HG02798 (cell line): ENCODE data around the gene SYNGAP1.
"Not testable (repeated sequence)": the region's sequence is repeated elsewhere in the genome, so short reads cannot be mapped to it uniquely, and the experiment has no call there.

Experiments used
- ATAC-seq: cut with Tn5 transposase; IDR thresholded peaks from one replicate; pipeline ENCODE4 v1.9.1; 2021; ENCODE audit warnings: mild to moderate bottlenecking; ENCODE audit not compliant: unreplicated experiment, poor library complexity

Gene SYNGAP1

GRCh38 chr6:33399881-33400280 lies 20.0 kb upstream of the SYNGAP1 start:
- ATAC-seq: not testable (repeated sequence)

GRCh38 chr6:33404884-33405283 lies 15.0 kb upstream of the SYNGAP1 start:
- ATAC-seq: no peak

DNA sequence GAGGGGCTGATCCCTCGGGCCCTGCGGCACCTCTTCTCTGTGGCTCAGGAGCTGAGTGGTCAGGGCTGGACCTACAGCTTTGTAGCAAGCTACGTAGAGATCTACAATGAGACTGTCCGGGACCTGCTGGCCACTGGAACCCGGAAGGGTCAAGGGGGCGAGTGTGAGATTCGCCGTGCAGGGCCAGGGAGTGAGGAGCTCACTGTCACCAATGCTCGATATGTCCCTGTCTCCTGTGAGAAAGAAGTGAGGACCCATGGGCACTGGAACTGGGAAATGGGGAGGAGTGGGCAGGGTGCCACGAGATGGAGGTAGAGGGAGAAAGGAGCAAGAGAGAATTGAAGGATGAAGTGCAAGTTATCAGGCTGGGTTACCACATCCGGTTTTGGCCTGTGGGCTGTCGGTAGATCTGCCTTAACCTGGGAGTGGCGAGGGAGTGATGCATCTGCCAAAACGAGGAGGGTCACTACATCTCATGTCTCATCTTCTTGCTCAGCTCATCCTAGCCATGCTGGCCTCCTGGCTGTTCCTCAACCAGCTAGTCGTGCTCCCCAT lies 14.4 kb upstream of the SYNGAP1 start:
- ATAC-seq: no peak

DNA sequence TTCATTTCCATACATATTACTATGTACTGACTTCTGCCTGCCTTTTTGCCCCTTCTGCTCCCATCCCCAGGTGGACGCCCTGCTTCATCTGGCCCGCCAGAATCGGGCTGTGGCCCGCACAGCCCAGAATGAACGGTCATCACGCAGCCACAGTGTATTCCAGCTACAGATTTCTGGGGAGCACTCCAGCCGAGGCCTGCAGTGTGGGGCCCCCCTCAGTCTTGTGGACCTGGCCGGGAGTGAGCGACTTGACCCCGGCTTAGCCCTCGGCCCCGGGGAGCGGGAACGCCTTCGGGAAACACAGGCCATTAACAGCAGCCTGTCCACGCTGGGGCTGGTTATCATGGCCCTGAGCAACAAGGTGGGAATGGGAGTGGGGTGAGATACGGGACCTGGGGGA lies 13.7 kb upstream of the SYNGAP1 start:
- no peak for ATAC-seq

- no peak for ATAC-seq
Measured at GRCh38 chr6:33407132-33407718, 12.6 kb upstream of the SYNGAP1 start.

- peak; percentile 90 for ATAC-seq
Measured at GRCh38 chr6:33410050-33410710, 9.7 kb upstream of the SYNGAP1 start.

DNA sequence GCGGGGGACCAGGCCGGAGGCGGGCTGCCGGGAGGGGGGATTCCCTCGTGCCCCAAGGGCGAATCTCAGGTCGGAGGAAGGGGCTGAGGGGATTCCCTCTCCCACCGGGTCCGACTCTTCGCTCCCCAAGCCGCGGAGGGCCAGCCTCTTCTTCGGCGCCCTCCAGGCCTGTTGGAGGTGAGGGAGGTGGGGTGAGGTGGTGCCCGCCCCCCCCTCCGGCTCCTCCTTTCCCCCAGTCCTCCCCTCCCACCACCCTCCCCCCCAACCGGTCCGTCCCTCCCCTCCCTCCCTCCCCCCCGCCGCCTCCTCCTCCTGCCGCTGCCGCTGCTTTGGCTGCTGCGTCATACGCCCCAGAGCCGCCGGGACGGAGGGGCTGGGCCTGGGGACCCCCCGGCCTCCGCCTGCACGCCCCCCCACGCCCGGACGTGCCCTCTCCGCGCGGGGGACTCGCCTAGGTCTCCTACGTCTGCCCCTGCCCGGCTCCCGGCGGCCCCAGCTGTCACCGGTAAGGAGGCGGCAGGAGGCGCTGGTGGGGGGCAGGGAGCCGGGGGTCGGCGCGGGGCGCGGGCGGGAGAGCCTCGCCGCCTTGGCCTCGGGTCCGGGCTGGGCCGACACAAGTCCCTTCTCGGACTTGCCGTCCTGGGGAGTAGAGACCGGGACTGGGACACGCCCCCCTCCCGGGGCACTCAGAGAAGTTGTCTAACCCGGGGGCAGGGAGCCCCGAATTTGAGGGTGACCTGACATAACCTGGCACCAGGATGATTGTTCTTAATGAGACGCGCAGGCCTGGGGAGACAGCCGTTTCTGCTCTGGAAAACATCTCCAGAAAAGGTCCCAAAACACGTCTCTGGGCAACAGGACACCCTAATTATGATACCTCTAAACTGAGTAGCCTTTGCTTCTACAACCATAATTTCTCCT lies 8.9 kb upstream of the SYNGAP1 start, which contains the start of gene PHF1:
PHF1 (plus strand) TSS at position 304 of the 921 bp plus-strand sequence. CDS start 1,250 bp downstream, outside the sequence.
- ATAC-seq: peak; percentile 30

DNA sequence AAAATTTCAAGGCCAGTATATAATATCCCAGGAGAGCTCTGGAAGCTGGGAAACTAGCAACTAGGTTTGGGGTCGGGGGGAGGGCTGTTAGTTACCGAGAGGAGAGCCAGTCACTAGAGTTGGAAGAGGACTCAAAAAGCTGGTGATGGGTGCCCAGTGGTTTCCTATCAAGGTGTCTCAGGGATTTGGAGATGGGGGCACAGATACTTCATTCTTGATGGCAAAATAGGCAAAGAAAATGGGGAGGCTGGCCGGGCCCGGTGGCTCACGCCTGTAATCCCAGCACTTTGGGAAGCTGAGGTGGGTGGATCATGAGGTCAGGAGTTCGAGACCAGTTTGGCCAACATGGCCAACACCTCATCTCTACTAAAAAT lies 8.2 kb upstream of the SYNGAP1 start:
- no peak for ATAC-seq

DNA sequence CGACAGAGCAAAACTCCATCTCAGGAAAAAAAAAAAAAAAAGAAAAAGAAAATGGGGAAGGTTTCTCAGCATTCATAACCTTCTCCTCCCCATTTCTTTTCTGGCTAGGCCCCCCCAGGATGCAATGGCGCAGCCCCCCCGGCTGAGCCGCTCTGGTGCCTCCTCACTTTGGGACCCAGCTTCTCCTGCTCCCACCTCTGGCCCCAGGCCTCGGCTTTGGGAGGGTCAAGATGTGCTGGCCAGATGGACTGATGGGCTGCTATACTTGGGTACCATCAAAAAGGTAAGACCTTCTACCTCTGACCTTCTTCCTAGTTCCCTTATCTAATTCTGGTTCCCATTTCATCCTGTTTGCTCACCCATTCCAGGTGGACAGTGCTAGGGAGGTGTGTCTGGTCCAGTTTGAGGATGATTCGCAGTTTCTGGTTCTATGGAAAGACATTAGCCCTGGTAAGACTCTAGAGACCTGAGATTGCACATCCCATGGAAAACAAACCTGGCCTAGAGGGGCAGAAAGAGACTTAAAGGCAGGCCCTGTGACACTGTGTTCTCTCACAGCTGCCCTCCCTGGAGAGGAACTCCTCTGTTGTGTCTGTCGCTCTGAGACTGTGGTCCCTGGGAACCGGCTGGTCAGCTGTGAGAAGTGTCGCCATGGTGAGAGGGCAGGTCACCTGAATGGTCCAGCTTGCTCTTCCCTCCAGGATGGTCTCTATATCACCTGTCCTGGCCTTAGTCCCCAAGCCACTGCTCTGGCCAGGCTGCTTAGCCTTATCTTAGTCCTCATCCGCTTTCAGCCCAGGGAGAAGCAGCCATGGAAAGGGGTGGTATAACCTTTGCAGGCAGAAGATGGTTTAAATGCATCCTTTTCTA lies 7.5 kb upstream of the SYNGAP1 start:
- no peak for ATAC-seq

GRCh38 chr6:33413241-33414120 lies 6.4 kb upstream of the SYNGAP1 start:
- no peak for ATAC-seq

GRCh38 chr6:33414592-33415271 lies 5.1 kb upstream of the SYNGAP1 start:
- no peak for ATAC-seq

DNA sequence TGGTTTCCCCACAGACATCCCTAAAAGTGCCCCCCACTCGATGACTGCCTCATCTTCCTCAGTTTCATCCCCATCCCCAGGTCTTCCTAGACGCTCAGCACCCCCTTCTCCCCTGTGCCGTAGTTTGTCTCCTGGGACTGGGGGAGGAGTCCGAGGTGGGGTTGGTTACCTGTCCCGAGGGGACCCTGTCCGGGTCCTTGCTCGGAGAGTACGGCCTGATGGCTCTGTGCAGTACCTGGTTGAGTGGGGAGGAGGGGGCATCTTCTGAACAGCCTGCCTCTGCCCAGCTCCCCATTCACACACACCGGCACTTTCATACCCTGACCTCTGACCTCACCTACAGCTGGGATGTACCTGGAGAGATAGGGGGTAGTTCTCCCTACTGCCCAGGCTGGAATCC lies 4.0 kb upstream of the SYNGAP1 start:
- ATAC-seq: no peak

DNA sequence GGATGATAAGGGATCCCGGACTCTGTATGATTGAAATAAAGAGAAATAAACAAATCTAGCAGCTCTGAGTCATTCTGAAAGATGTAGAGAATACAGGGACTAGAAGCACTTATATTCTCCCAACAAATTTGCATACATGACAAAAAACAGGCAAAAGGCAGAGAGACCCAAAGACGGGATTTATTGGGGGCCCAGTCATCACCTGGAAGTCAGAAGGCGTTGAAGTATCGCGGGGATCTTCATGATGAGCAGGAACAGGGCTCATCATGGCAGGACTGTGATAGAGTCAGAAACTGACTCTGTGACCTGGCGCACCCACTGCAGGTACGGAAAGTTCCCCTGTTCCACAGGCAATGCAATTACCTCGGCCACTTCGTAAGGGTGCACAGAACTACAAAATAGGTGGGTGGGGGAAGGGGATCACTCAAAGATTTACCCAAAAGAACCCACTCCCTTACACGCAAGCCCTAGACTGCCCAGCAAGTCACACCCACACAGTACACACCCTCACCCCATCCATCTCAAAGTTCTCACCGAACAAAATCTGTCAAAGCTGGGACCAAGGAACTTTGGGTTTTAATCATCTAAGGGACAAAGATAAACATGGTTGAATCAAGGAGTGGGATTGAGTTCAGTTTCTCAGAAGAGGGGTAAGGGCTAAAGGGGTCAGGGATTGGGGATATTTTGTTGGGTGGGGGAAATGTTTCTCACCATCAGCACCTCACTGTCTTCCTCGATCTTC lies 3.3 kb upstream of the SYNGAP1 start:
- no peak for ATAC-seq

- no peak for ATAC-seq
Measured at GRCh38 chr6:33417128-33417902, 2.5 kb upstream of the SYNGAP1 start.

DNA sequence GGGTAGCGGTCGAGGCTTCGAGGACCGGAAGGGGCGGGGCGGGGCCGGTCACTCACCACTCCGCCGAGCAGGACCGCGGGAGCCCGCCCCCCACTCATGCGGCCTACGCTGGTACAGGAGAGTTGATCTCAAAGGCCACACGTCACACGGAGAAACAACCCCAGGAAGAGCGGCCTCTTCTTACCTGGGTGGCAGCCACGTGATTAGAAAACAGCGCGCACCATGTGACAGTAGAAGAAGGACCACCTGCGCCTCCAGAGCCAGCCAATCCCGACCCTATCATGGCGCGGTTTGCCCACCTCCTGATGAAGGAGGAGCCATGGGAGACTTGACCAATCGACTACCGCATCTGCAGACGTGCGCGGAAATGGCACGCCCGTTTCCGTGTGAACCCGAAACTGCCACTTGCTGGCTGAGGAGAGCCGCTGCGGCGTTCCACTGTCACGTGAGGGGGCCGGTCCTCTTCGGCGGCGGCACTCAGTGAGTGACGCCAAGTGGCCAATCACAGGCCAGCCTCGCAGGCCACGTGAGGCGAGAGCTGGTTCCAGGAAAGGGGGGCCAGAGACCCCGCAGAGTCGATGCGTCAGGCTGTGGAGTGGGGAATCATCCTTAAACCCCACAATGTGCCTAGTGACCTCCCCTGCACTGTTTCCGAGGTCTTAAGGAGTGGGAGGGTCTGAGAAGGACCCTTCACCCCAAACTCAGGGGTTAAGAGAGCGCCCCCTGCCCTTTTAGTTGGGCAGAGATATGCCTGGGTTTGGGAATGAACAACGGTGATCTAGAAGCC lies 1.8 kb upstream of the SYNGAP1 start, which contains the start of gene CUTA:
CUTA (minus strand) TSS at position 205 of the 787 bp plus-strand sequence; CDS start at position 98, 107 bp downstream.
- ATAC-seq: peak; percentile 90

GRCh38 chr6:33418690-33419291 lies 1.1 kb upstream of the SYNGAP1 start:
- ATAC-seq: no peak
